ENCODE measurements around the gene STYXL2.

DNA sequence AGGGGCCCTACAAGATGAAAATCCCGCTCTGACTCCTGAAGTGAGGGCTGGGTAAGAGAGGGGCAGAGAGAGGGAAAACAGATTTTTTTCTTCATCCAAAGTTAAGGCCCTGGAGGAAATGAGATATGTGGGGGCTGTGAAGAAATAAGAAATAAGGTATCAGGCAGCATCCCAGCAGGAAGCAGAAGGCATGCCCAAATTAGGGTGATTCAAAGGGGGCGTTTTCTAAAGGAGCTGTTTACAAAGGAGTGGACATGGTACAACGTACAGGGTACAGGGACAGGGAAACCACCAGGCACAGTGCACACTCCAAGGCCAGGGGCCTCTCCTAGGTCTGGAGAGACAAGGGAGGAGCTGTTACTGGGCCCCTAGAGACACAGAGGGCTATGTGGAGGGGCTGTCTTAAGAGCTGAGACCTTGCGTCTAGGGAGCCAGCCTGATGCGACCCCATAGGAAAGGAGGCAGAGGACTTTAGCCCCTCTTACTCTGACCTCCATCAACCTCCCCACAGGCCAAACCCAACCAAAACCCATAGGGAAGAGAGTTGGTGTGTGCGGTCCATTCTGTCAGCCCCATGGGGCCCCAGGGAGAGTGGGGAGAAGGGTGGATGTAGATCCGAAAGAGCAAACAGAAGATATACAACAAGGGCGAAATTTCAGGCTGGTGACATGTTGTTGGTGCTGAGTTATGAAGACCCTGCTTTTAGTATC, 38.6 kb downstream of the STYXL2 start:
- TF ChIP-seq, protein P1, sequence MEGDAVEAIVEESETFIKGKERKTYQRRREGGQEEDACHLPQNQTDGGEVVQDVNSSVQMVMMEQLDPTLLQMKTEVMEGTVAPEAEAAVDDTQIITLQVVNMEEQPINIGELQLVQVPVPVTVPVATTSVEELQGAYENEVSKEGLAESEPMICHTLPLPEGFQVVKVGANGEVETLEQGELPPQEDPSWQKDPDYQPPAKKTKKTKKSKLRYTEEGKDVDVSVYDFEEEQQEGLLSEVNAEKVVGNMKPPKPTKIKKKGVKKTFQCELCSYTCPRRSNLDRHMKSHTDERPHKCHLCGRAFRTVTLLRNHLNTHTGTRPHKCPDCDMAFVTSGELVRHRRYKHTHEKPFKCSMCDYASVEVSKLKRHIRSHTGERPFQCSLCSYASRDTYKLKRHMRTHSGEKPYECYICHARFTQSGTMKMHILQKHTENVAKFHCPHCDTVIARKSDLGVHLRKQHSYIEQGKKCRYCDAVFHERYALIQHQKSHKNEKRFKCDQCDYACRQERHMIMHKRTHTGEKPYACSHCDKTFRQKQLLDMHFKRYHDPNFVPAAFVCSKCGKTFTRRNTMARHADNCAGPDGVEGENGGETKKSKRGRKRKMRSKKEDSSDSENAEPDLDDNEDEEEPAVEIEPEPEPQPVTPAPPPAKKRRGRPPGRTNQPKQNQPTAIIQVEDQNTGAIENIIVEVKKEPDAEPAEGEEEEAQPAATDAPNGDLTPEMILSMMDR (IDR thresholded peaks at IDR 0.05; ENCODE audit: low read depth, low read length), result no peak
- no peak for TF ChIP-seq EZH2phosphoT487 (IDR thresholded peaks at IDR 0.05; ENCODE audit: low read depth)

All from OCI-LY3 (cell line).